TTC549 (cell line): ENCODE measurements around the gene DGUOK.
"Not testable (repeated sequence)": the region's sequence is repeated elsewhere in the genome, so short reads cannot be mapped to it uniquely, and the experiment has no call there.

Source experiments
- FAIRE-seq: peaks from 2 replicates; lab custom pipeline; 2012; peaks lifted over from hg19 to GRCh38; lab: Jason Lieb, UNC

DGUOK gene

DNA sequence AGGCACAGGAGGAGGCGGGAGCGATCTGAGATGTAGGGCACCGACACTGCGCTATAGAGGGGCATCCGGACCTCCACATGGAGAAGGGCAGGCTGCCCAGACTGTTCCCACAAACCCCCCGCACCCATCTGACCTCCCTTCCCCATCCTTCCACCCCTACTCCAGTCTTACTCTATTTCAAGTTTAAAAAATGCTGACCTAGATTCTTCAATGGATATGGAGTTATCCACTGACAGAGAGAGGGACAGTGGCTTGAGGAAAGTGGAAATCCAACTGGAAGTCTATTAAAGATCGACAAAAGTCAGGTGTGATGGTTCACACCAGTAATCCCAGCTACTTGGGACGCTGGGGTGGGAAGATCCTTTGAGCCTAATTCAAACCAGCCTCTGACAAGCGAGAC is 5.1 kb upstream of the DGUOK start:
- no peak for FAIRE-seq

DNA sequence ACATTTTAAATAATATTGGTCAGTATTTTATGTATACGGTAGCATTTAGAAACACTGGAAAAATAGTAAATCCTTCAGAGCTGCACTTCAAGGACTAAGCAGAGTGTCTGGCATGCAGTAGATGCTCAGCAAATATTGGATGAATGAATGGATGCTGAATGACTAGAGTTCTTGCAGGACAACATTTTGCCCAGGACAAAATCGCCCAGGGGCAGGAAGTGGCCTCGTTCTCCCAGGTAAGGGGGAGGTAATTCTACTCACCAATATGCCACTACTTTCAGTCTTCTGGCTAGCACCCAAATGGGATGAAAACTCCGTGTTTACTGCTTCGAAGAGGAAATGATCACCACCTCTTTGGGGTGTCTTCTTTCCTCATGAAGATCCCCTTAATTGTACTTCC is 4.0 kb upstream of the DGUOK start:
- no peak for FAIRE-seq

DNA sequence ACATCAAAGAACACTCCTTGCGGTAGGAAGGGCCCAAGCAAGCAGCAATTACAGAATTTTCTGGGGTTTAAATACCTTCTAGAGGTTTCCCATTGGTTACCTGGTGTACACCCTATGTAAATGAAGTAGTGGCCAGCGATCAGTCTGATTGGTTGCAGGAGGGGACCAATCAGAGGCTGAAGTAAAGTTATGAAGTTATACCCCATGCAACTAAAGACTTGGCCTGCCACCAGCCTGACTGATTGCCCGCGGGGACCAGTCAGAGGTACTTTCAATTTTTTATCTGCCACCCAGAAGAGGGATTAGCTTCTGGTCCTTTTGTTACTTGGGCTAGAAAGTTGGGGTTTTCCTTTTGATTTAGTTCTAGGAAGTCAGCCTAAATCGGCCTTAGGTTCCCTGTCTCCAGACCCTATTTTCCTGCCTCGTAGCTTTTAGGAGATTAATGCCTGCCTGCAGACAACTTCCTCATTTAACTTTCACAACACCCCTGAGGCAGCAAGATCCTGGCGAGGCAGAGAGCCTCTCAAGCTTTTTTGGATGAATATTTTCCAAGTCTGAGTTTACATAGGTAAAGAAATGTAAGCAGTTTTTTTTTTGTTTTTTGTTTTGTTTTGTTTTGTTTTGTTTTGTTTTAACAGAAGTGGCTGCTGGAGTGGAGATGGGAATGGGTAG is 1.5 kb upstream of the DGUOK start:
- FAIRE-seq = no peak

DNA sequence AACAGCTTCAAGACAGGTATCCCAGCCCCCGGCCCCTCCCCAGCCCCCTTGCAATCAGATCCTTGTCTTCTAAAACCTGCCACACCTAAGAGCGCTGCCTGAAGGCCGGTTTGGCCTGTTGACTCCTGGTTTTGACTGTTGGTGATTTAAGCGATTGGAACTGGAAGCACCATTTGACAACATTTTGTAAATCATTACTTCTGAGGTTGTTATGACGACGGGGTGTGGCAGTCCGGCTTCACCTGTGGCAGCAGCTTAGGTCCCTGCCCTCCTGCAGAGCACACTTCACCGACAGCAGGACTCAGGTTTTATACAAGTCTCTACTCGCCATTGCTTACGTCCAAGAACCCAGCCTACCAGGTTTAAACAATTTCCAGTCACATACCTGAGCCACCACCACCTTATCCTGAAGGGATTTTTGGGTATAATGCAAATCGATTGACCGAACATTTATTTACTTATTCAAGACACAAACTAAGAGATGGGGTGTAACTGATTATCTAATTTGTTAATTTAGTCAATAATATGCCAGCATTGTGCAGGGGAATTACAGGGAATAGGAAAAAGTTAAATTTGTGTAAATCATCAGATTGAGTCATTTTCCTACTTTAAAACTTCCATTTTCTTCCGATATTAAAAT is 707 bp upstream of the DGUOK start:
- no peak for FAIRE-seq

DNA sequence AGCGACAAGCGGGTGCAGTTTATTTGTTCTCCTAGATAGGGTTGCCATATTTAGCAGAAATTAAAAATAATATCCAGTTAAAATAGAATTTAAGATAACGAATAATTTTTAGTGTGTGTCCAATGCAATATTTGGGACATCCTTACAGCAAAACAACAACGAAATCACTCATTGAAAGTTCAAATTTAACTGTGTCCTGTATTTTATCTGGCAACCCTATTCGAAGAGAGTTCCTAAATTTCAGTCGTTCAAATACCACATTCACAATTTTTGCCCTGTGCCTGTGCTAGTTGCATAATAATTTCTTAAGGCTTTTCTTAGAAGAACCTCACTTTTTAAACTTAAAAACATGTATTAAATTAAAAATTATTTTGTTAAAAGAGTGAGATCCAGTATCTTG is 664 bp downstream of the DGUOK start:
- FAIRE-seq = no peak

DNA sequence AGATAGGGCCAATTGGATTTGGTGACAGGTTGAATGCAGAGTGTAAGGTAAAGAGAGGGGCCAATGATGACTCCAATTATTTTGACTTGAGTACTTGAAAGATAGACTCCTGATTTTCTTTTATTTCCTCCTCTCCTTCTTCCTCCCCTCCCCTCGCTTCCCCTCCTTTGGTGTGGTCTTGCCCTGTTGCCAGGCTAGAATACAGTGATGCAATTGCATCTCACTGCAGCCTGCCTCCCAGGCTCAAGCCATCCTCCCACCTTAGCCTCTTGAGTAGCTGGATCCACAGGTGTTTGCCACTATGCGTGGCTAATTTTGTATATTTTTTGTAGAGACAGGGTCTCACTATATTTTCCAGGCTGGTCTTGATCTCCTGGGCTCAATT is 2.3 kb downstream of the DGUOK start:
- FAIRE-seq = no peak

DNA sequence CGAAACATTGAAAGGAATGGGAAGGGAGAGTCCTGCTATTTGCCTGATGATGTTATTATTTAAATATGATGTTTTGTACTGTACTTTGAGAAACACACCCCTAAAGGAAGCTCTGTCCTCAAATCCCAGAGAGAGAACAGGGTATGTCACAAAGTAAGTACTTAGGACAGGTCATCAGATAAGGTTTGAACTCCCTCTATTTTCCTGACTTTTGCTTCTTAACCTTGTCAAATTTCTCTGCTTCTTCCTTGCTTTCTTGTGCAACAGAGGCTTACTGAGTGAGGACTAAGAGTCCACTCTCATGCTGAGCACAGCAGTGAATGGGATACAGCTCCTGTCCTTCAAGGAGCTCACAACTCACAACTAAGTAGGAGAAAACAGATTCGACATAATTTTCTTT is 3.7 kb downstream of the DGUOK start:
- FAIRE-seq = no peak

DNA sequence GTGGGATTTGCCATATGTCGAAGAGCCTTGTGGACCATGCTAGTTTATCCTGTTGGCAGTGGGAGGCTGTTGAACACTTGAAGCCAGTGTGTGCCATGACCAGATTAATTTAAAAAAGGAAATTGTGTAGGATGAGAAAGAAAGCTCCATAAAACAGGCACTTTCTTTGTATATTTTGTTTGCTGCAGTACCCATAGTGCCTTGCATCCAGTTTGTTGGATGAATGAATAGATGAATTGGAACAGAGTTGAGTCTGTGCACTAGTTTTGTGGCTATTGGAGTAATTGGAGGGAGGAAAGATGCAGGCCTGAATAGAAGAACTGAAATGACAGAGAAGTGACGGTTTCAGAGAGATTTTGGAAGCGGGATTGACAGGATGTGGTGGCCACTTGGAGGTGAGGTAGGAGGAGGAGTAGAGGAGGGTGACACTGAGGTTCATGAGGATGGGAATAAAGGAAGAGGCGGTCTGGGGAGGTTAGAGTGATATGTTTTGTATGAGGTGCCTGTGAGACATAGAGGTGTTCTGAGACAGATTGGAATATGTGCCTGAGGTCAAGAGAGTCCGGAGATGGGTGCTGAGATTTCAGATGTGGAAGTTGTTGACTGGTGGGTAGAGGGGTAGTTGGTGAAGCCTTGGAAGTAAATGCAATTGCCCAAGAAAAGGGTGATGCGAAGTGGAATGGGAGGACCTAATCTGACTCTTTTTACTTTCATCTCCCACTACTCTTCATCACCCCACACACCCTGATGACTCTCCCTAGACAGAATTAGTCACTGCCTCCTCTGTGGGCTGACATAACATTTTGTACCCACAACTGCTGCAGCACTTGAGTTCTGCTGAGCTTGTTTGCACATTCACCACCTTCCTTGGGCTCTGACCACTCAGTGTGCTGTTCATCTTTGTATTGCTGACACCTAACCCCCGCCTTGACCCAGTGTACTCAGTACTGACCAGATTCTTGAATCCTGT is 5.1 kb downstream of the DGUOK start:
- no peak for FAIRE-seq

DNA sequence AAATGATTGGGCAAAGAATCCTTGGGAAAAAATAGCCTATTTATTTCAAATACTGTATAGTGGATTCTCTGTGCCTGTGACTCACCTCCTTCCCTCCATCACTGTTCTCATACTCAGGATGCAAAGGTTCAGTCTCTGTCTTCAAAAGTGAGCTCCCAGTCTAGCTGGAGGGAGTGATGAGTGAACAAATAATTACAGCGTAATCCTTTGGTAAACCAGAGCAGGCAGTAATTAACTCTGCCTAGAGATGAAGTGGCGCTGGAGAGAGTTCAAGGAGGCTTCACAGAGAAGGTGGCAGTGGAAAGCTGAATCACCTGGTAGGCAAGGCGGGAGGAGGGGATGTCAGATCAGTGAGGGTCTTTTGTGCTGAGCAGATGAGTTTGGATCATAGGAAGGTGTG is 6.5 kb downstream of the DGUOK start:
- FAIRE-seq = no peak

DNA sequence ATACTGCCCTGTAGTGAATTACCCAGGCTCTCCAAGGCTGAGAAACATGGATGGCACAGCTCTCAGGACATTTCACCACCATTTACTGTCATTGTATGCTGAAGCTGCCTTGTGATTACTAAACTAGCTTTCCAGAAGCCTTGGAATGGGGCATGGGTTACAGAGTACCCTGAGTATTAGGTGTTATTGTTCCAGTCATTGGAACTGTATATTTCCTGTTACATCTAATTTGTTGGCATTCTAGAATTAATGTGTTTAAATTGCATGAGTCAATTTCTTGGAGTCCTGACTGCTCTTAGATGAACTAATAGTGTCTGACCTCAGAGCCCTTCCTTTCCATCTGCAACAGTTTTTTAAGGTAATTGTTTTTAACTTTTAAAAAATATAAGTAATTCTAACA is 9.0 kb downstream of the DGUOK start:
- no peak for FAIRE-seq

DNA sequence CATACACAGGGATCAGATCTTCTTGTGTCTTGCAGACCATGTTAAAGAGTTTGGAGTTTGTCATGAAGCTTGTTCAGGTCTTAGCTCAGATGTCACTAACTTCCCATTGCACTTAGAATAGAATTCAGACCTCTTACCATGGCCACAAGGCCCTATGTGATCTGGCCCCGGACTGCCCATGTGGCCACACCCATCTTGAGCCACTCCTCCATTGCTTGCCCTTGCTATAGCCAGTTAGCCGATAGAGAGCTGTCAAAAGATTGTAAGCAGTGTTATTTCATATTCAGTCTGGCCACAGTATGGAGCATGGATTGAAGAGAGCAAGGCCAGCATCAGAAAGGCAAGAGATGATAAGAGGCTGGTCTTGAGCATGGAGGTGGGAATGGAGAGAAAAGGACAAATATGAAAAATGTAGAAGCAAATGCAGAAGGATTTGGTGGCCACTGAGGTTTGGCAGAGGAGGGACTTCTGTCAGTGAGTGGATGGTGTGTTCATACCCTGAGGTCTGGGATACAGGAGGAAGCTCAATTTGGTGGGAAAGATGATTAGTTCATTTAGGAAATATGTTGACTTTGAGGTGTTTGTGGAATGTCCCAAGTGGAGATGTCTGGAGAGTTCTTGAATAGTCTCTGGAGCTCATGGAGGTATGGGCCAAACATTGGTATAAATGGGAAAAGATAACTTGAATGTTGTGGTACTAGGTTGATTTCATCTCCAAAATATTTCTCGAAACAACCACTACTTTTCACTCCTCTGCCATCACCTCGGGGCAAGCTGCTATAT is 10.6 kb downstream of the DGUOK start:
- FAIRE-seq = no peak

DNA sequence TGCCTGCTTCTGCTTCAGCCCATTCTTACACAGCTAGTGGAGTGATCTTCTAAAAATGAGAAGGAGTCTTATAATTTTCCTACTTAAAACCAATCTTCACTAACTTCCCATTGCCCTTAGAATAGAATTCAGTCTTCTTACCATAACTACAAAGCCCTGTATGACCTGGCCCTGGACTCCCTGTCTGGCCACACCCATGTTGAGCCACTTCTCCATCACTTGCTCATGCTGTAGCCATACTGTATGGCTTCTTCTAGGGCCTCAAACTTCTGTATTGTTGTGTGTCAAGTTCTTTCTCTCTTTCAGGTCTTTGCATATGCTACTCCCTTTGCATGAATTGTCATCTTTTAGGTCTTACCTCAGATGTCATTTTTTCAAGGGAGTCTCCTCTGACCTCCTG is 11.2 kb downstream of the DGUOK start:
- no peak for FAIRE-seq

DNA sequence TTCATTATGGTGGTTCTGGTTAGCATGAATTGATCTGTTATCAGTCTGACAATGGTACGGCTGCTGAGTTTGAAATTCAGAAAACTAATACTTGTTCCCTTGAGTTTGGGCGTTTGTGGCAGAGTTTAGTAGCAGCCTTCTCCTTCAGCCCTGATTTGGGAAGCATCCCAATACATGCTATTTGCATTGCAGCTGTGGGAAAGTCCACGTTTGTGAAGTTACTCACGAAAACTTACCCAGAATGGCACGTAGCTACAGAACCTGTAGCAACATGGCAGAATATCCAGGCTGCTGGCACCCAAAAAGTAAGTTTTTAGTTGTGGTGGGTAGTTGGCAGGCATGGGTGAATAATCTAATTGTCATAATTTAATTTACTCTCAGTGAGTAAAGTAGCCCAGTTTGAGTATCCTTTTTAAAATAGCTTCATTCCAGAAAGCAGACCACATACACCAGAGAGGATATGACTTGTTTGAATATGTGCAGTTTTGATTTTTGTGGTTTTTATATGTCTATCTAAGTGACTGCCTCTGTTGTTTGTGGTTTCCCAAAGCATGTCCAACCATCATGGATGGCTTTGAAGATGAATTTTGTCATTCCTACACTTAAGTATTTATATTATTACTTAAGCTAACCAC is 12.2 kb downstream of the DGUOK start:
- no peak for FAIRE-seq

DNA sequence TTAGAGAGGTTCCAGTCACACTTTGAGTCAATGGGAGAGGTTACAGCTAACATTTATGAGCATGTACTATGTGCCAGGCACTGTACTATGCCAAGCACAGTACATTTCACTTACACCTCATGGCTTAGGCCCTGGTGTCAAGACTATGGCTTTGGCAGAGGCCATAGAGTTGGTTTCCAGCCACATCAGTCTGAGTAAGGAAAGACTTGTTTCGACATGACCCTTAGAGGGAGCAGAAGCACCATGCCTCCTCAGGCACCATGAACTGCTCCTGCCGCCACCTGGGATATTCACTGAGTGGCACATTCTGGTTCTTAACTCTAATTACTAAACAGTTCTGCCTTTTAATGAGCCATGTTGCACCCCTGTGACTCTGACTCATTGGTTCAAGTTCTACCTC is 12.7 kb downstream of the DGUOK start:
- FAIRE-seq = no peak

DNA sequence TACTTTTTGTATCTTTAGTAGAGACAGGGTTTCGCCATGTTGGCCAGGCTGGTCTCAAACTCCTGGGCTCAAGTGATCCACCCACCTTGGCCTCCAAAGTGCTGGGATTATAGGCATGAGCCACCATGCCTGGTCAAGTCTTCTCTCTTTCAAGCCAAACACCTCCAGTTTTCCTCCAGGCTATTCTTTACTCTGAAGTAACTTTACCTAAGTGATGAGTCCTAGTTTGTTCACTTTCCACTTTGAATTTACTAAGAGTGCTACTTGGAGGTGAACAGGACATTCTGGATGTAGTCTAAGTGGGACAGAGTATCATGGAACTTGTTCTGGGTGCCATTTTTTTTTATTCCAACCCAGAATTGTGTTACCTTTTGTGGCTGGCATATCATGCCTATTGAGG is 13.4 kb downstream of the DGUOK start:
- not testable (repeated sequence) for FAIRE-seq

DNA sequence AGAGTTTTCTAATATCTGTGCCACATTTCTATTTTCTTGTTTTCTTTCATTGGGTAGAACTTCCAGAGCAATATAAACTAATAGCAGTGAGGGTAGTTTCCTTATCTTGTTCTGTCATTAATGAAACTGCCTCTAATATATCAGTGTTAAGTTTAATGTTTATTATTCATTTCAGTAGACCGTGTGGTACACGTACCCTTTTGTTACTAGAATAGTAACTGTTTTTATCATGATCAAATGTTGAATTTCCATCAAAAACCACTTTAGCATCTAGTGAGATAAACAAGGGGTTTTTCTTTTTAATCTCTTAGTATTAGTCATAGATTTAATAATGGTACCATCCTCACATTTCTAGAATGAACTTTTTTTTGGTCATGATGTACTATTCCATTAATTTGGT is 16.0 kb downstream of the DGUOK start:
- no peak for FAIRE-seq

DNA sequence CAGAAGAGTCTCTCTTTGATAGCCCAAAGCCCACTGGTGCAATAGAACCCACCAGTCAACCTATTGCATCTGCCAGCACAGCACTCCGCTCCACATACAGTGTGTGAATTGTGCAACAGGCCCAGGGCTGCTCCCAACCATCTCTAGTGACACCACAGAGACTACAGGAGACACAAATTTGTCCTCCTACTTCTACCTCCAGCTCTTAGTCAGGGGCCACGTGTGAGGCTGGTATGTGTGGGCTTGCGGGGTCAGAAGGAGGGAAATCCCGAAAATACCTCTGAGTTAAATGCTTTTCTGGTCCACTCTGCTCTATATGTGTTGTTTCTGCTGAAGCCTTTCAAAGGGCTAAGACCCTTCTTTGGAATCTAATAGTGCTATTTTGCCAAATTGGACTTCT is 18.0 kb downstream of the DGUOK start:
- no peak for FAIRE-seq

DNA sequence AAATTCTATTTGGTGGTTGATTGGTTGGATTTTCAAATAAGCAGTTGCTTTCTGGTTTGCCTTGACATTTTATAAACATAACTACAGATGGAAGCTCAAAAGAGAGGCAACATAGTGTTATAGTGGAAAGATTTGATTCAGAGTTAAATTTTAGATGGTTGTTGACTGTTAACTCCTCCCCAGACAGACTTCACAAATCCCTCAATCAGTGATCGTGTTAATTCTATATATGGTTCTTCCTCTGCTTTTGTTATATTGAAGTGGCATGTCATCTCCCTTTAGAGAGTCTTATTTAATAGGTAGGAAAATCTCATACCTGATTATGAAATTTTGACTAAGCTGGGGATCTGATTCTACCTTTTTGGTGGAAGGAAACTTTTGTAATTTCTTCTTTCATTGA is 19.5 kb downstream of the DGUOK start:
- no peak for FAIRE-seq

DNA sequence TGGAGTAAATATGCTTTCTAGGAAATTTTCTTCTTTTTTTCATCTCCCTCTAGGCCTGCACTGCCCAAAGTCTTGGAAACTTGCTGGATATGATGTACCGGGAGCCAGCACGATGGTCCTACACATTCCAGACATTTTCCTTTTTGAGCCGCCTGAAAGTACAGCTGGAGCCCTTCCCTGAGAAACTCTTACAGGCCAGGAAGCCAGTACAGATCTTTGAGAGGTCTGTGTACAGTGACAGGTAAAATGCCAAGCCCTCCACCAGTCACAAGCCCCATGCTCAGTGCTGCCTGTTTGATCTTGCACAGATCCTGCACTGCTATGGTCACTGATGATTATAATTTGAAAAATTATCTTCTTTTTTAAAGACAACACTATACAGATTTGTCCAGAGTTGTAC is 20.0 kb downstream of the DGUOK start:
- FAIRE-seq = no peak

DNA sequence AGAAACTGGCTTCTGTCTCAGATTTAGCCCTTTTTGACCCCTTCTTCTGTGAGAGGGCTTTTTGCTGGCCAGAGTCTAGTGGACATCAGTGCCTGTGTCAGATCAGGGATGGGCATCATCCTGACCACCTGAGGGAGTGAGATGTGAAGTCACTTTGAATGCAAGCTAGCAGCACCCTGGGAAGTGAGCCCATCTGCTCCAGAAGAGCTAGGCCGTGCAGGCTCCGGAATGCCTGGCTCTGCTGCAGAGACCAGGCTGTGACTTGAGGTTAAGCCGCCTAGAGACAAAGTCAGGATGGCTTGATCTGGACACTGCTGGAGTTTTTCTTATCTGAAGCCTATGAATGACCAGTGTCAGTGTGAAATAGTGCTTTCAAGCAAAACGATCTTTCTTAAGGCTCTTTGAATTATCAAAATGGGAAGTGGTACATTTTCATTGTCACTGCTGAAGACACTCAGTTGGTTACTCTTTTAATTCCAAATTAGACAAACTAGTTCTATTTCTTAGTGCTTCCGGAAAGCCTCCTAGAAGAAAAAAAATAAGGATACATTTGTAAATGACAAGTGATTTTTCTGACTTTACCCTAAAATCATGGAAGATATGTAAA is 20.8 kb downstream of the DGUOK start:
- FAIRE-seq = no peak

DNA sequence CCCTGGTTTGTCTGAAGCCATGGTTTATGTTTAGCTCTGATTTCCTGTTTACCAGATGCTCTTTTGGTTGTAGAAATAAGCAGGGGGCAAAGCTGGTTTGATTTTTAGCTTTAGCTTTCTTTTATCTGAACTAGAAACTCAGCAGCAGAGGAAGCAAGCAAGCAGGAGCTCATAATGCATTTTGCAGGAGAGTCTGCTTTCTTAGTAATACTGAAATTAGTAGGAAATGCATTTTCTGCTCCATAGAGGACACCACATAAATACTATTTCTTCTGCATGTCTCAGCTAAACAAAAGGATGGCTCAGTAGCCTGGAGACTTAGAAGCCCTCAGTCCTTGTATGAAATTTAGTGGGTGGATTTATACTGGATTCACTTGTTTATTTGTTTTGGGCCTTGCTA is 23.1 kb downstream of the DGUOK start:
- no peak for FAIRE-seq
